Hematopoietic multipotent progenitor cell treated with erythropoietin and hydrocortisone succinate and interleukin-3 and kit ligand, for 6 days (in vitro differentiated cells): ENCODE measurements around the gene XAGE1B.
"Not testable (repeated sequence)": the region's sequence is repeated elsewhere in the genome, so short reads cannot be mapped to it uniquely, and the experiment has no call there.

Experiments
- DNase-seq: peaks from one replicate; pipeline ENCODE4 v3.0.0-alpha.2; 2015

XAGE1B gene, protein sequence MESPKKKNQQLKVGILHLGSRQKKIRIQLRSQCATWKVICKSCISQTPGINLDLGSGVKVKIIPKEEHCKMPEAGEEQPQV

DNA sequence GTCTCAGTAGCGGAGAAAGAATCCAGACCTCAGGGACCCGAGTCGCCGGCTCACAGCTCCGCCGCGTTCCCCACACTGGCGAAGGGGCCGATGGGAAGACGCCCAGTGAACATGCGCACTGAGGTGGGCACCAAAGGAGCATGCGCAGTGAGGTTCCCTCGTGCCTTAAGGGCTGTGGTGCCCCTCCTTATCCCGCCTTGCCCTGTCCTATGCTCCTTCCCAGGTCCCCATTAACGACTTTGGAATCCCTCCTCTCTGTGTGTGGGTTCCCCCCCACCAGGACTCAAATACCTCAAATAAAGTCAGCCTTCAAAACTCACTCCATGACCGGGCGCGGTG, at the start of gene XAGE1B:
Gene XAGE1B, minus strand, starts transcription at position 77 of the 339 bp plus-strand sequence. CDS start 1,536 bp downstream, outside the sequence.
- not testable (repeated sequence) for DNase-seq

DNA sequence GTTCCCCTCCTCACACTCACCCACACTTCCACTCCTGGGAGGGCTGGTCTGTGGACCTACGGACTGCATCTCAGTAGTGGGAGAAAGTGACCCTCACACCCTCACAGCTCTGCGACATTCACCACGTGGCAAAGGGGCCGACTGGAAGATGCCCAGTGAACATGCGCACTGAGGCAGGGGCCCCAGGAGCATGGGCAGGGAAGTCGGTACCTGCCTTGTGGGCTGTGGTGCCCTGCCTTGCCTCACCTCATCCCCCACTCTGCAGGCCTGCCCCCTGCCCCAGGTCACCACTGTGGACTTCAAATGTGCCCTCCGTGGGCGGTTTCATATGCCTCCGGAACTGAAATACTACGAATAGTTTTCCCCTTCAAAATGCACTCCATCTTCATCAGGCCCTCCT, 46.2 kb upstream of the XAGE1B start:
- no peak for DNase-seq

DNA sequence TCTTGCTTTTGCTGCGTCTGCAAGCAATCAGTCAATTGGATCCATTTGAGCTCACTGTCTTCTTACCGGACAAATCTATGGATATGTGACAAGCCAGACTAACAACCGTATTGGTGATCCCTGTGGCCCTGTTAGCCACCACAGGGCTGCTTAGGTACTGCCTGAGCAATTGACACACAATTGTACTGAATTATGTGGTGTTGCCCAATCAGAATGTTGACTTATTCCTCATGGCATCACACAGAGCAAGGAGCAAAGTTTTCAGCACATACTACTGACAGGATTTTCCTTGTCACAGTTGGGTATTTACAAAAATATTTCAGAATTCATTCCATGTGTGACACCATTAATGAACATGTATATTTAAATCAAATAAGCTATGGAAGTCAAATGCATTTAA, 41.3 kb upstream of the XAGE1B start:
- no peak for DNase-seq

DNA sequence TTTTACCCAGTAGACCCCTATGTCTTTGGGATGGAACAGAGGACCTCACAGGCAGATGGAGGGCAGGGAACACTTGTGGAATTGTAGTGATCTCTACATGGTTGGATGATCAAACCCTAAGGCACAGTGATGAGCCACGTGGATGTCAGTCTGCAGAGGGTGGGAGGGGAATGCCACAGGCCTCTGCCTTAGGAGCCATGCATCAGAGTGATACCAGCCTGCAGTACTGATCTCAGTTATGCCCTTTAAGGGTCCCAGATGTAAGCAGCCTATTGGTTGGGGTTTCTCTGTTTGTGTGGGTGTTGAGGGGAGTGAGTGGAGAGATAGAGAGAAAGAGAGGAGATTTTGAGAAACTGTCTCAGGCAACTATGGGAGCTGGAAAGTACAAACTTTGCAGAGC, 39.9 kb upstream of the XAGE1B start:
- no peak for DNase-seq

DNA sequence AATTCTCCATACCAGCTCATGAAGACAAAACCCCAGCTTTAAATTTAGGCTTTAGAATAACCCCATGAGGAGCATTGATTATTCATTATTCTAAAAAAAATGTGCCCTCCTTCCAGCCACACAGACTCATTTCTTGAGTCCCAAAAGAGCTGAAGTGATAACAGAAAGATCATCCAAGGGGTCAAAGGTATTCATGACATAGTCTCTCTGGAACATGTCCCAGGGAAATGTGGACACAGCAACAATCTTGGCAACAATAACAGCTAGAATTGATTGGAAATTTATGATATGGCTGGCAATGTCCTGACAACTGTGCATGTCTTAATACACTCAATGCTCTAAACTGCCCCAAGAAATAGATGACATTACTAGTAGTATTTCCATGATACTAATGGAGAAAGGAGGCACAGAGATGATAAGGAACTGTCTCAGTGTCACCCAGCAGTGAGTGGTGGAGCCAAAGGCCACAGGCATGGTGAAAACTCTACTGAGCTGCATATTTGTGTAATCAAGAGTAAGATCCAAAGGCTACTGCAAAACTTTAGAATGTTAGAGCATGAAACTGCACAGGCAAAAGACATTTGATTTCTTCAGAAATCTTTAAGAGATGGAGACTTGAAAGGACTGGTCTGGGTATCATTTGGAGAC, 37.3 kb upstream of the XAGE1B start:
- no peak for DNase-seq

DNA sequence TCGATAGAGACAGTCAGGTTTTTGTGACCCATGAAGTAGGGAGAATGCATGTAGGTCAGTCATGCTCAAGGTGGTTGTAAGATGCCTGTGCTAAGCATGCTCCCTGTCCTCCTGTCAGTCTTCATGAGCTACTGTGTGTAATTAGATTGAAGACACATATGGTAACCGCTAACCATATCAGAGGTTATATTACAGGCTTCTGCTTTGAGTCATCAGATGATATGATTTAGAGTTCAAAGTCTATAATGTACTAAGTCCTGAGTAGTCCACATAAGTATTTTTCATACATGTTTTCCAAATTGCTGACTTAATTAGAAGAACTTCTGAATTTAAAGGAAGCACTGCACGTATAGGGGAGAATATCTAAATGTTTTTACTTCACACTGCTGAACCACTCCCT, 31.9 kb upstream of the XAGE1B start:
- DNase-seq, result not testable (repeated sequence)

DNA sequence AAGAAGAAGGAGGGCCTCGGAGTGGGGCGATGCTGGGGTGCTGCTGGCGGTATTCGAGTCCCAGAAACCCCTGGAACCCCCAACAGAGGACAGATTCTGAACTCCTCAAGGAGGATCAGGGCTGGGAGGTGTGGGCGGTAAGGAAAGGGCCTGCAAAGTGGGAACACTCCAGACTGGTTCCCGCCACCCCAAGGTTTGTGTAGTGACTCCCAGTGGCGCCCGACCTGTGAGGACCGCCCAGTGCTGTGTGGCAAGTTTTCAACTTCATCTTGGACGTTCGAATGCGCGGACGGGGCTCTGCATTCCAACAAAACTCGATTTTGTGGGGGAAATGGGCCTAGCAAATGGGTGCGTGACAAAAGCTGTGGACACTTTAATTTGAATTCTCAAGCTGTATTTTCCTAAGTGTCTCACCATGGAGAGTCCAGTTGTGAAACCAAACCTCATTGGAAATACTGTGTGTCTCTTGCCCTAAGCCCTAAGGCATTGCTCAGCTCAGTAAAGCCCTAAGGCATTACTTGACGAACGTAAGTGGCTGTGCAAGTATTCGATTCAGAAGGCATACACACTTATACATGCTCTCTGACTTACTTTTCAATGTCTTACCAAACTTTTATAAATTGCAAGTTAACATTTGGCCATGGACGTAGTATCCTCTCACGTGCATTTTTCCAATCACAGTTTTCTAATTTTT, 27.4 kb upstream of the XAGE1B start:
- DNase-seq, result no peak

DNA sequence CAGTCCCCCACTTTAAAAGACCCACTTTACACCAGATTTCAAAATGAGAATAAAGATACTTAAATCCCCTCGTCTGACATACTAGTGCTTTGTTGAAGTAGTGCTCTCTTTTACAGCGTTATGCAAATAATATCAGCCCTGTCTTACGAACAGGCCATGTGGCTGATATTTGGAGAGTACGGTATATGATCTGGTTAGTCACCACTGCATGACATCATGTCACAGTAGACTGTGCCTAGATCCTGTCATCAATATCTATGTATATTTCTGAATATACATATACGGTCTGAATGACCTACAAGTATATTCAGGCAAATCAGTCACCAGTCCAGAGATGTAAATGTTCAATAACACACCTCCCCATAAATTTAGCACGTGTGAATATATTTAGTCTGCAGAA, 25.4 kb upstream of the XAGE1B start:
- DNase-seq, result no peak

DNA sequence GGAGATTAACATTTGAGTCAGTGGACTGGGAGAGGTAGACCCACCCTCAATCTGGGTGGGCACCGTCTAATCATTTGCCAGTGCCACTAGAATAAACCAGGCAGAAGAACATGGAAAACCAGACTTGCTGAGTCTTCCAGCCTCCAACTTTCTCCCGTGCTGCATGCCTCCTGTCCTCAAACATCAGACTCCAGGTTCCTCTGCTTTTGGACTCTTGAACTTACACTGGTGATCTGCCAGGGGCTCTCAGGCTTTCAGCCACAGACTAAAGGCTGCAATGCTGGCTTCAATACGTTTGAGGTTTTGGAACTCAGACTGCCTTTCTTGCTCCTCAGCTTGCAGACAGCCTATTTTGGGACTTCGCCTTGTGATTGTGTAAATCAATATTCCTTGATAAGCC, 24.2 kb upstream of the XAGE1B start:
- DNase-seq, result not testable (repeated sequence)

DNA sequence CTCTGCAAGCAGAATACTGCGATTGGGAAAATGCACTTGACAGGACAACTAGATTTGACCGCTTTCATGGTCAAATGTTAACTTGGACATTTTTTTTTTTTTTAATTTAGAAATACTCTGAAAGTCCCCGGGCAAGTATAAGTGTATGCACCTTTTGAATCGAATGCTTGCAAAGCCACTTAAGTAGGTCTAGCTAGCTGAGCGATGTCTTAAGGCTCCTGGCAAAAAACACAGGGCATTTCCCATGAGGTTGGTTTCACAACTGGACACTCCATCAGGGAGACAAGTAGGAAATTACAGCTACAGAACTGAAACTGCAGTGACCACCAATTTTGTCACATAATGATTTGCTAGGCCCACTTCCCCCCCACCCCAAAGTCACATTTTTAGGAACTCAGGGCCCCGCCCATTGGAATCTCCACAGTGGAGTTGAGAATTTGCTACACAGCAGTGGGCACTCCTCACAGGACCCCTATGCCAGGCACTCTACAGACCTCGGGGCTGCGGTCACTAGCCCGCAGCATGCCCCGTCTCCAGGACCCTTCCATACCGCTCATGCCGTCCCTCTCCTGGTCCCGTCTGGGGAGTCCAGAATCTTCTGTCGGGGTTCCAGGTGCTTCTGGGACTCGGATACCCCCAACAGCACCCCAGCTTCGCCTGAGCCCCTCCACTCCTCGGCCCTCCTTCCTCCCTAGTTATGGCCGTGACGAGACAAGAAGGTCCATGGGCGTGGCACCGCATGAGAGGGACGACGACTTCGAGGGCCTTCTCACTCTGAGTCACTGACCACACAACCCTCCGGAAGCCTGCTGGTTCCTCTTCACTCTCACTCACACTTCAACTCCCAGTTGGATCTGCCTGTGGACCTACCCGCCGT, 515 bp downstream of the XAGE1B start:
- not testable (repeated sequence) for DNase-seq

DNA sequence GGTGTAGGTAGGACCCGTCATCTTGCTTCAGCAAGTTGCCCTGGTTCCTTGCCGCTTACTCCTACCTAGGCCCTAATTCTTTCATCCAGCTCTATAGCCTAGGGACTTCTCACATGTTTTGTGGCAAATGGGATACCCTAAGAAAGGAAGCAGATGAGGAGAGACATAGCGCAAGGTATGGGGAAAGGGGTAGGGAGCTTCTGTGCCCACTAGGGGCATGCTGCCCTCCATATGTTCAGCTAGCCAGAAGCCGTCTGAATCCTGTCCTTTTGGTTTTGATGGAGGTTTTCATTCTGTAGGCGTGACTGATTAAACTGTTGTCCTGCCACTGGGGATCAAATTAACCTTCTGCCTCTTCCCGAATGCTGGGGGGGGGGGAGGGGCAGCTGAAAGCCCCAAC, 5.7 kb downstream of the XAGE1B start:
- DNase-seq, result not testable (repeated sequence)

DNA sequence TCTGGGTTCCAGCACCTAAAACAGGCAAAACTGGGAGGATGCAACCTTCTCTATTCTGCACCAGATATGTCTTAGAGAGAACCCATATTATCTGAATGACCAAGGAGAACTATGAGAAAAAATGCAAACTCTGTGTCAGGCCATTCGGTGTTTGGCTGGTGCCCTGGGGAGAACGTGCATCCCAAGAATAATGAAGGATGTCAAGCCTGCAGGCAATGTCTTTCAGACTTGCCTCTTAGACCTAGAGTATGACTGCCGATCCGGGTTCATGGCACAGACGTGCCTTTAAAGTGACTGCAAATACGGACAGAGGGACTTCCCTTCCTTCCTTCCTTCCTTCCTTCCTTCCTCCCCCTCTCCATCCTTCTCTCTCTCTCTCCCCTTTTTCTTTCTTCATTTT, 6.9 kb downstream of the XAGE1B start:
- DNase-seq, result no peak

DNA sequence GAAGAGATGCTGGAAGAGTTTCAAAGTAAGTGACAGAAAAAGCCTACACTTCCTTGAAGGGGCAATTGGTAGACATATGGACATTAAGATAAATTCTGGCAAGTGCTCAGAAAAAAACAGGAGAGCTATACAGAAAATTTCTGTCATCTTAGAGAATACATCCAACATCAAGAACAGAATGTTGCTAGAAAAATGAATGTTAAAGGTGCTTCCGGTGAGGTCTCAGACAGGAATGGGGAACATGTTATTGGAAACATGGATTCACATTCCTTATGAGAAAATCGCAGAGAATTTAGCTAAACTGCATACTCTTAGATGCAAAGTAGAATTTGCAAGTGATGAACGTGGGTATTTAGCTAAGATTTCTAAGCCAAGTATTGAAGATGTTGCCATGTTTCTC, 9.5 kb downstream of the XAGE1B start:
- no peak for DNase-seq

DNA sequence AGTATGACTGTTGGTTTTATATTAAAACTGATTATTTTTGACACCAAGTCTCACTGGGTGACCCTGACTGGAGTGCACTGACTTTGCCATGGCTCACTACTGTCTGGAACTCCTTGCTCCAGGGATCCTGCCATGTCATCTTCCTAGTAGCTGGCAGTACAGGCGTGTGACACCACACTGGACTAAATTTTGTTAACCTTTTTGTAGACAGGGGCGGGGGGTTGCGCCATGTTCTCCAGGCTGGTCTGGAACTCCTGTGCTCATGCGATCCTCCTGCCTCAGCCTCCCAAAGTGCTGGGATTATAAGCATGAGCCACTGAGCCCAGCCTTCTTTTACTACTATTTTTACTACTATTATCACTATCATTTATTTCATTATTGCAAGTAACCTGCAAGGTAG, 12.3 kb downstream of the XAGE1B start:
- DNase-seq, result no peak

DNA sequence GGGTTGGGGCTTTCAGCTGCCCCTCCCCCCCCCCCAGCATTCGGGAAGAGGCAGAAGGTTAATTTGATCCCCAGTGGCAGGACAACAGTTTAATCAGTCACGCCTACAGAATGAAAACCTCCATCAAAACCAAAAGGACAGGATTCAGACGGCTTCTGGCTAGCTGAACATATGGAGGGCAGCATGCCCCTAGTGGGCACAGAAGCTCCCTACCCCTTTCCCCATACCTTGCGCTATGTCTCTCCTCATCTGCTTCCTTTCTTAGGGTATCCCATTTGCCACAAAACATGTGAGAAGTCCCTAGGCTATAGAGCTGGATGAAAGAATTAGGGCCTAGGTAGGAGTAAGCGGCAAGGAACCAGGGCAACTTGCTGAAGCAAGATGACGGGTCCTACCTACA, 15.5 kb downstream of the XAGE1B start:
- DNase-seq, result not testable (repeated sequence)

DNA sequence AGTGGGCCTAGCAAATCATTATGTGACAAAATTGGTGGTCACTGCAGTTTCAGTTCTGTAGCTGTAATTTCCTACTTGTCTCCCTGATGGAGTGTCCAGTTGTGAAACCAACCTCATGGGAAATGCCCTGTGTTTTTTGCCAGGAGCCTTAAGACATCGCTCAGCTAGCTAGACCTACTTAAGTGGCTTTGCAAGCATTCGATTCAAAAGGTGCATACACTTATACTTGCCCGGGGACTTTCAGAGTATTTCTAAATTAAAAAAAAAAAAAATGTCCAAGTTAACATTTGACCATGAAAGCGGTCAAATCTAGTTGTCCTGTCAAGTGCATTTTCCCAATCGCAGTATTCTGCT, 20.5 kb downstream of the XAGE1B start:
- not testable (repeated sequence) for DNase-seq

DNA sequence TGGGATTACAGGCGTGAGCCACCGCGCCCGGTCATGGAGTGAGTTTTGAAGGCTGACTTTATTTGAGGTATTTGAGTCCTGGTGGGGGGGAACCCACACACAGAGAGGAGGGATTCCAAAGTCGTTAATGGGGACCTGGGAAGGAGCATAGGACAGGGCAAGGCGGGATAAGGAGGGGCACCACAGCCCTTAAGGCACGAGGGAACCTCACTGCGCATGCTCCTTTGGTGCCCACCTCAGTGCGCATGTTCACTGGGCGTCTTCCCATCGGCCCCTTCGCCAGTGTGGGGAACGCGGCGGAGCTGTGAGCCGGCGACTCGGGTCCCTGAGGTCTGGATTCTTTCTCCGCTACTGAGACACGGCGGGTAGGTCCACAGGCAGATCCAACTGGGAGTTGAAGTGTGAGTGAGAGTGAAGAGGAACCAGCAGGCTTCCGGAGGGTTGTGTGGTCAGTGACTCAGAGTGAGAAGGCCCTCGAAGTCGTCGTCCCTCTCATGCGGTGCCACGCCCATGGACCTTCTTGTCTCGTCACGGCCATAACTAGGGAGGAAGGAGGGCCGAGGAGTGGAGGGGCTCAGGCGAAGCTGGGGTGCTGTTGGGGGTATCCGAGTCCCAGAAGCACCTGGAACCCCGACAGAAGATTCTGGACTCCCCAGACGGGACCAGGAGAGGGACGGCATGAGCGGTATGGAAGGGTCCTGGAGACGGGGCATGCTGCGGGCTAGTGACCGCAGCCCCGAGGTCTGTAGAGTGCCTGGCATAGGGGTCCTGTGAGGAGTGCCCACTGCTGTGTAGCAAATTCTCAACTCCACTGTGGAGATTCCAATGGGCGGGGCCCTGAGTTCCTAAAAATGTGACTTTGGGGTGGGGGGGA, 21.1 kb downstream of the XAGE1B start, which contains the start of gene XAGE1A:
Gene XAGE1A, plus strand, starts transcription at position 264 of the 874 bp plus-strand sequence. CDS start 1,554 bp downstream, outside the sequence.
- DNase-seq, result not testable (repeated sequence)

DNA sequence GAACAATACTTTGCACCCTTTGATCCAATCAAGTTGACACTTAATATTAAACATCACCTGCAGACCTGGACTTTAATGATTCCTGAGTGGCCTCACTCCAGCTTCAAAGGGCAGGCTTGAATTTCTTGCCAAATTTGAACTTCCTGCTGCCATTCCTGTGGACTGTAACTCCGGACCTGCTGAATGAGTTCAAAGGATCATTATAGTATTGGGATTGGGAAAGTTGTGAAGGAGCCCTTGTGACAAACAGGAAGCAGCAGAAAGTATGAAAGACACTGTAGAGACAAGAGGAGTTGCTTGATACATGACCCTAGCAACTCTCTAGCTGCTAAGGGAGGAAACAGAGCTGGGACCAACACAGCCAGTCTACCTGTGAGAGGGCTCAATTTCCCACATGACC, 45.6 kb downstream of the XAGE1B start:
- not testable (repeated sequence) for DNase-seq
